Vein endothelial cell (primary cell): ENCODE measurements around the gene CLTA. TPM values are rescaled to one million over a fixed set of nuclear protein-coding genes. Genes with fewer than 3 reads are reported as not detected.

ENCODE experiments used
- total RNA-seq: library from RNA; depleted of rRNA; stranded (reverse); fragments of >200 nt; gene quantifications from 2 replicates; pipeline ENCODE4 v1.2.3, GENCODE V29; 2012

The CLTA gene
- total RNA-seq: 275 and 279 TPM in 2 replicates

GRCh38 chr9:36190388-36191289 lies at the start of gene CLTA:
Gene CLTA (plus strand): TSS chr9:36190921. CDS start chr9:36191057, 136 bp downstream.

GRCh38 chr9:36169166-36169565 lies 21.6 kb upstream of the CLTA start, which contains the start of gene CCIN:
Gene CCIN (plus strand): TSS chr9:36169388. CDS start chr9:36169503, 115 bp downstream.

GRCh38 chr9:36258208-36258995 lies 67.7 kb downstream of the CLTA start, which contains the start of gene GNE:
Gene GNE (minus strand): TSS chr9:36258448. CDS start chr9:36249355, 9,093 bp downstream.

Other genes starting within 250 kb of the CLTA start
- gene OR2S2, start 232.8 kb upstream of the CLTA start, total RNA-seq: not detected in 2 replicates
- 14.1 and 24.8 TPM in 2 replicates for gene RECK, start 154.0 kb upstream of the CLTA start, total RNA-seq
- 15.2 and 37.2 TPM in 2 replicates for gene GLIPR2, start 54.2 kb upstream of the CLTA start, total RNA-seq
- gene CCIN, start 21.5 kb upstream of the CLTA start, total RNA-seq: 0.10 and 0.65 TPM in 2 replicates
- gene GNE, start 67.5 kb downstream of the CLTA start, total RNA-seq: 10.8 and 12.3 TPM in 2 replicates
- 35.3 and 37.1 TPM in 2 replicates for gene RNF38, start 209.3 kb downstream of the CLTA start, total RNA-seq